HUDEP-2 (cell line): ENCODE data around the gene OSBPL9.
A peak's percentile ranks its signal among the peaks of the same experiment; 100 is the strongest.
"Not testable (repeated sequence)": the region's sequence is repeated elsewhere in the genome, so short reads cannot be mapped to it uniquely, and the experiment has no call there.

ENCODE experiments used
- DNase-seq, 76 experiments: peaks; one replicate each; lab custom pipeline; 2025; ENCODE audit not compliant: unreplicated experiment in 76 of 76; lab: John Stamatoyannopoulos, UW

Gene OSBPL9

DNA sequence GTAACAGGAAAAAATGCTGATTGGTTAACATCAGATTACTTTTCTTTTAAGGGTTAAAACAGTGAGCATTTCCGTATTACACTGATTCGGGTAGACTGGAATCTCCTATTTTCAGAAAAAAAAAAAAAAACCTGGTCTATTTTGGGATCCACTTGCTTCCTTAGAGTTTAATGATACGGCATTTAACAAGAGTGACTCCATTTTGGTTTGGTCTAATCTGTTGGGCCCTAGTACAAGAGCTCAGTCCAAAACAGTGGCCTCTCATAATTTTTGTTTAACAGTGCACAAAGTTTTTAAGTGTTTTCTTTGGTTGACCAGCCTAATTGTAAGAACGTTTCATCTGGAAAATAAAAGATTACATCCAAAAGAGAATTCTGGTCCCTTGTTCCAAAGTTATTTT, 141.4 kb downstream of the OSBPL9 start:
- DNase-seq = no peak

DNA sequence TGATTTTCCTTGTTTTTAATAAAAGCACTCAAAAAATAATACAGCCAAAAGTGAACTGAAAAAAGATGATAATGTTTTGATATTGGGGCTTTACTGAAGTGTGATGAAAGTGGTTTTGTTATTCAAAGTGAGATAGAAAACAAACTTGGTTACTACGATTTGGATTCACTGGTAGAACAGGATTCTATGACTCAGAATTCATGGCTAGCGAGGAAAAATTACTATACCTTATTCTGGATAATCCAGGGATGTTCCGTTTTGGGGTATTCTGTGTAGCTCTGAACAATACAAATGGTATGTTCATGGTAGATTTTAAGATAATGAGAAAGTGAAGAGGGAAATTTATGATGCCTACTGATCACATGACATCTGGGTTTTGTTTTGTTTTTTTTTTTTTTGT, 144.0 kb downstream of the OSBPL9 start:
- no peak for DNase-seq

- no peak for DNase-seq
These were observed 144.5 kb downstream of the OSBPL9 start for GRCh38 chr1:51761351-51761750.

DNA sequence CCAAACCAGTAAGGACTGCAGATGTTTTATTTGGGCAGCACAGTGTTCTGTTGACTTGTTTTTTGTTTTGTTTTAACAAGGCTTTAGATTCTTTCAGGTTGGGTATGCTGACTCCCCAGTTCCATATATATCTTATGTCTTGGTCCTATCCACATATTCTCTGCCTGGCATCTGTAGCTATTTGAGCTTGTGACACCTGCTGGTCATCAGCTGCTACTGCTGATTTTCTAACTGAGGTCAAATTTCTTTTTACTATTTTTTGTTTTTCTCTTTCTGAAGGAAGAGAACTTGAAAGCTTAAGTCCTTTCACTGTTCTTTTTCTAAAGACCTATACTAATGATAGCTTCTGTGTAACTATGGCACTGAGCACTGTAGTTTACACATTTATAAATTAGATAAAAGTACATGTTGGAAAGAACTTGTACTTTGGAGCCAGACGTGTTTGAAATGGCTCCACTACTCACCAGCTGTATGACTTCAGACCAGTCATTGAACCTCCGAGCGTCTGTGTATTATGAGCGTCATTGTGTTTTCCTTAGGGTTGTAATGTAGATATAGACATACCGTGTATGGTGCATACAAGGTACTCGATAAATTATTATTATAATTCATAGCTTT, 152.2 kb downstream of the OSBPL9 start:
- peak in 26 of 76 experiments; percentile 2 to 54 (median 20) for DNase-seq

- no peak for DNase-seq
These were observed 159.5 kb downstream of the OSBPL9 start for GRCh38 chr1:51776408-51776807.

- DNase-seq = no peak
These were observed 164.0 kb downstream of the OSBPL9 start for GRCh38 chr1:51780927-51781326.

- DNase-seq = no peak
These were observed 168.1 kb downstream of the OSBPL9 start for GRCh38 chr1:51784997-51785421.

DNA sequence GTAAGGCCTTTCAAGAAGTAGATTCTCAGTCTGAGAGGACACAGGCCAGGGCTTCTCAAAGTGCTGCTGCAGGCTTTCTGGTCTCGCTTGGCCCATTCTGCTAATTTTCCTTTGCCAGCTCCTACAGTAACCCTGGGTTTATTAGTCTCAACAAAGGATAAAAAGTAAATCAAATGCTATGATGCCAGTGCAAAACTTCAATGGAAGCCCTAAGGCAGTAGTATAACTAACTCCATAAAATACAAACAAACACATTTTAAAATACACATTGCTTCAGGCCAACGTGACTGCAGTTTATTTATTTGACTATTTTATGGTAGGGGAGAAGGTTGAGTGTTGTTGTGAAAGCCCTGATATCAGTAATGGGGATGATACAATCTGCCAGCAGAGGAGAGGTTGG, 172.0 kb downstream of the OSBPL9 start:
- no peak for DNase-seq

DNA sequence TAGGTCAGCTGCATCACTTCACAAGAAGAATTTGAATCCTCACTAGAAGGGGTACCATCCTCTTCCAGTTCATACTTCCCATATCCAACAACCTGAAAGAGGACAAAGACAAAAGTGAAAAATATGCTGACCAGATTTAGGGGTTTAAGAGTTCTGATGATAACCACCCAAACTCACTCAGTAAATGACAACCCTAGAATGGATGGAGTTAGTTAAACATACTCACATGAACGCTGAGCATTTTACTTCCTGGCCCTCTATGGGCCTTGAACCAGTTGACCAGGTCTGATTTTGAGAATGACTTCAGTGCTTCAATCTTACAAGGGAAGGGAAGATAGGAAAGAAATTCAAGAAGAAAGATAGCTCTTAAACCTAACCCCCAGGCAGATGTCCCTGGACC, 172.4 kb downstream of the OSBPL9 start:
- DNase-seq = no peak

DNA sequence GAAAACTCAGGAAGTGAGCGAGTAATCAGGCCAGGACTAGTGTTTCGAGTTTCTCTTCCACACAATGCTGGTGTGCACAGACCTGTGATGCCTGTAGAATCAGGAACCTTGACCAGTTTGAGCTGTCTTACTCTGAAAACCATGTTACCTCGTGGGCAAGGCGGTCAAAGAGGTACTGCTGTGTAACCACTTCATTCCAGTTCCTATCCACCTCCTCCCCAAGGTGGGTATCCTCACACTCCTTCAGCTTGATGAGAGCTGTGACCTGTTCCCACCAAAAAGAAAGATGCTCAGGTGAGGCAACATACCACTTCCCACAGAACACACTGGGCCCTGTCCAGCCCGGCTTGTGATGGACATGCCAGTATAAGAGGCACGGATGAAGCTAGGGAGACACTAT, 173.5 kb downstream of the OSBPL9 start:
- DNase-seq = no peak

GRCh38 chr1:51791888-51792287, 175.0 kb downstream of the OSBPL9 start:
- DNase-seq = no peak

DNA sequence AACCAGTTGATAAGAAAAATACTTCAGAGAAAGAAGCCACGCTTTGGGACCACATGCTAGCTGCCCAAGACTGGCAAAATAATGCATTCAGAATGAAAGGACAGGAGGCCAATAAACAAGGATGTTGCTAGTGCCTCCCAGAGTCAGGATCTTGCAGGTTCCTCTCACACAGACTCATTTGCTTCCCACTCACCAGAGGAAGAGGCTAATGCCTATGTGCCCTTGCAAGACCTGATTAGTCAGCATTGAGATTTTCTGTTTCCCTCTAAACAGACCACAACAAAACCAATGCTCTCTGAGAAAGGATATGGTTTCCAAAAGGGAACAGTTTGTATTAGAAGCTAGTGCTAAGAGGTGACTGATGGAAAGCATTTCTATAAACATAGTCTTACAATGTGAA, 176.0 kb downstream of the OSBPL9 start:
- no peak for DNase-seq

DNA sequence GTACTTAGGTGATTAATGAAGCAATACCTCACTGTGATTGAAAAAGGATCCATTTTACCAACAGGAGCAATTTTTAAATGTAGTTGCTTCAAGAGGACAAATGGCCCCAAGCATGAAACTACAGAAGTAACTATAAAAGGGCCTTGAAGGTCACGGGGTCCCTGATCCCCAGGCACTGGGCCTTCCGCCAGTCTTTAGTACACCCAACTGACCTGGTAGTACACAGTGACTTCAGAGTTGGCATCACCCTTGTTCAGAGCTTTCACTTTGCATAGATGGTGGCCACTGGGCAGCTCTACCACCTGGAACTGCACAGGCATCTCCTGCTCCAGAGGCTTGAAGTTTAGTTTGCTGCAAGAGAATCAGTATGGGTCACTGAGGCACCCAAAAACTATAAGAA, 177.4 kb downstream of the OSBPL9 start:
- no peak for DNase-seq

DNA sequence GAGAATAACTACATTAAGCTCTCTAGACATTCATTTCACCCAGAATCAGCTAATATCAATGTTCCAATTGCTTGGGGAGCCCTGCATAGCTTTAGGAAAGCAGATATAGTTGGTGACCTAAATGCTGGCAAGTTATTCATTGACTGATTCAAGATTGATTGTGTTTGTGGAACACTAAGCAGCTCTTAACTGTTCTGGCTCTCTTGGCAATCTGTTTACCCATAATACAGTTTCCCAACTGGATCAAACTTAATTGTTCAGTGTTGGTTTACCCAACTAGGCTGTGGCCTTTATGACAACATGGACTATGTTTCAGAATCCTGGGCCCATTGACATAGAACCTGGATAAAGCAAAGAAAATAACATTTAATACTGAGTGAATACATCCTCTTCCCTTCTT, 178.0 kb downstream of the OSBPL9 start:
- no peak for DNase-seq

DNA sequence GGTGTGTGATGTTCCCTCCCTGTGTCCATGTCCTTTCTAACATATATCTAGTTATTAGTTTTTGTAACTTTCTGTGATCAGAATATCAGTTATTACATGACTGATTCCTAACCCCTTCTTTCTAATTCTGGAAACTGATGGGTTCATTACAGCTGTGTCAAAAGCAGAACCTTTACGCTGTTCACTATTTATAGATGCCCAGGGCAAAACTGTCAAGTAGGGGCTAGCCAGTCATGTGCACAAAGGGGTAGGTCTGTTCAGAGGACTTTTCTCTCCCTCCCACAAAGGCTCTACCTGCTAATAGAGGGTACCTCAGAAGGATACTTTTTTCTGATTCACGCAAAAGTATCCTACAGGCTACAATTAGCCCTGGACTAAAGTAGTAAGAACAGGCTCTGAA, 182.5 kb downstream of the OSBPL9 start:
- no peak for DNase-seq

DNA sequence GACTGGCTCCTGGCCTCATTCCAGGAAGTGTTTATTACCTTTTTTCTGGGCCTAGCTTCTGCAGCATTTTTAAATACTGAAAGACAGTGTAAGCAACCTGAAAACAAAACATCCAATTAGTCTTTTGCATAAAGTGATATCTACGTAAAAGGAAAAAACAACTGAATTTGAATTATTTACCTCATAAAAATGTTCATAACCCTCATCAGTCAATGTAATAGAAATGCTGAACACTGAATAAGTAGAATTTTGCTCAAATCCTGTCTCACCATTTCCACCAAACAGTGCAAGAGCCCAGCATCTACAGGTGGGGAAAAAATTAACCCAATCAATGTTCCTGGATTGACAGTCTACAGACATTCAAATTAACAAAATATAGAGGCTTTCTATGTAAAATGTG, 197.6 kb downstream of the OSBPL9 start:
- no peak for DNase-seq

DNA sequence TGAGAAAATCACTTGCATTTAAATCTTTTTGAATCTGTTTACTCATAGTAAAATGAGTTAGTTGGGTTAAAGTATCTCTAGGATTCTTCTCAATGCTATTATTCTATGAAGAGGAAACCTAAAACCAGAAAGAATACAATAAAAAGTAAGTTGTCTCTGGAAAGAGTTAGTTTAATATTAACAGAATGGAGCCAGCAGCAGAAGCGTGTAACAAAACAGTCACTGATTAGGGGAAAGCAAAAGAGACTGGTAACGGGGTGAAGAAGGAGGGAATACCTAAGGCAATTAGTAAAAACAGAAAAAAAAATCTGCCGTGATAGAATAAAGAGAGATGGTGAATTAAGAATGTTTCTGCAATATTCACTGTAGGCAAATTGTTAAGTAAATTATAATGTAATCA, 201.6 kb downstream of the OSBPL9 start:
- no peak for DNase-seq

DNA sequence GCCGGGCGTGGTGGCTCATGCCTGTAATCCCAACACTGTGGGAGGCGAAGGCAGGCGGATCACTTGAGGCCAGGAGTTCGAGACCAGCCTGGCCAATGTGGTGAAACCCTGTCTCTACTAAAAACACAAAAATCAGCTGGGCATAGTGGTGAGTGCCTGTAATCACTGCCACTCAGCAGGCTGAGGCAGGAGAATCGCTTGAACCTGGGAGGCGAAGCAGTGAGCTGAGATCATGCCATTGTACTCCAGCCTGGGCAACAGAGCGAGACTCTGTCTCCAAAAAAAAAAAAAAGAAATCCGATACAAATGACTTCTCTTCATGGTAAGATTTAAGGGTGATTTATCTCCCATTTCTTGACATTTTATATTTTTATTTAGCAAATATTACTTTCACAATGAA, 202.1 kb downstream of the OSBPL9 start:
- DNase-seq = not testable (repeated sequence)

- DNase-seq = no peak
These were observed 202.9 kb downstream of the OSBPL9 start for GRCh38 chr1:51819810-51820209.

DNA sequence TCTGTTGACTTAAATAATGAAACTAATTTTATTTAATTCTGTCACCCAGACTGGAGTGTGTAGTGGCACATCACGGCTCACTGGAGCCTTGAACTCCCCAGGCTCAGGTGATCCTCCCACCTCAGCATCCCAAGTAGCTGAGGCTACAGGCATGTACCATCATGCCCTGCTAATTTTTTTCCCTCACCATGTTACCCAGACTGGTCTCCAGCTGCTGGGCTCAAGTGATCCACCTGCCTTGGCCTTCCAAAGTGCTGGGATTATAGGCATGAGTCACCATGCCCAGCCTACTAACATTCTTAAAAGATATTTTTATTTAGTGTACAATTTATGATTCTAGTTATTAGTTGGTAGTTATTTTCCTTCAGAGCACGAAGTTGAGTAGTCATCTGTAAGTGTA, 212.2 kb downstream of the OSBPL9 start:
- no peak for DNase-seq

- DNase-seq = no peak
These were observed 216.8 kb downstream of the OSBPL9 start for GRCh38 chr1:51833700-51834099.

DNA sequence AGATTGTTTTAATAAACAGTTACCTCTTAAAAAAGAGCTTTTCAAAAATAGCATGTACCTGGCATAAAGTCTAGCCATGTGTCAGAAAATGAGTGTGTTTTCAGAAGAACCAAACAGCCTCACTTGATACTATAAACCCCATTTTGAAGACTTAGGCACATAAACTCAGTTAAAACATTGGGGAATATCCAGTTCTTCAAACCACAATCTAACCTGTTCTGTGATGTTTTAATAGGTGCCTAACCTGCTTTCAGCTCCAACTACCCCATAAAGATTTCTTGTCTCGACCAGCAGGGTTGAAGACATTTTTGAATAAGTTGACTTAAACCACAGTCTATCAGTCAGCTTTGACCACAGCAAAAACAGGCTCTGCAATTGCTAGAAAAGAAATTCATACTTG, 220.4 kb downstream of the OSBPL9 start:
- no peak for DNase-seq
